Activated T-helper 9 cell treated with anti-CD3 and anti-CD28 coated beads, Interleukin-2, amount 50 U/mL, for 16 hours (primary cell): ENCODE measurements around the gene CEP63.

Source experiments
- DNase-seq: peaks from one replicate; pipeline ENCODE4 v3.0.0-alpha.2; 2020; ENCODE audit warnings: low read depth

The CEP63 gene

GRCh38 chr3:134485718-134486576, at the start of gene CEP63, which contains the start of gene ANAPC13:
Gene CEP63, plus strand, starts transcription at chr3:134486057. Its CDS starts 9,264 bp downstream, at chr3:134495321.
Gene ANAPC13, minus strand, starts transcription at chr3:134485985. Its CDS starts 3,081 bp downstream, at chr3:134482904.
- DNase-seq = peak; percentile 88

- no peak for DNase-seq
These were observed 48.6 kb upstream of the CEP63 start for GRCh38 chr3:134437211-134437752.

DNA sequence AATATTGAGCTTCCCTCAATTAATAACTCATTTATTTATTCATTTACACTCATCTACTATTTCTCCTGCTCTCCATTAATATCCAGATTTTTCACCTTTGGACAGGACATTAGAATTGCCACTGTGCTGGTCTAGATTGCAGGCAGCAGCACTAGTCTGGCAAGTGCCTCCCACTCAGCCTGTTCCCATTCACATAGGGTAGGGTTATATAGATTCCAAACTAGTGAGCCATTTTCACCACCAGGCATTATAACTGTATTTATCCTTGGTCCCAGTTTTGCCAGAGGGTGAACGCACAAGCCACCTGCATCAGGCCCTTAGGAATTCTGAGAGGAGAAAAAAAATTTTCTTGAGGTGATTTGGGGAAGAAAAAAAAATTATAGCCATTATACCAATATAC, 44.5 kb upstream of the CEP63 start:
- no peak for DNase-seq

GRCh38 chr3:134441821-134442220, 44.0 kb upstream of the CEP63 start:
- no peak for DNase-seq

DNA sequence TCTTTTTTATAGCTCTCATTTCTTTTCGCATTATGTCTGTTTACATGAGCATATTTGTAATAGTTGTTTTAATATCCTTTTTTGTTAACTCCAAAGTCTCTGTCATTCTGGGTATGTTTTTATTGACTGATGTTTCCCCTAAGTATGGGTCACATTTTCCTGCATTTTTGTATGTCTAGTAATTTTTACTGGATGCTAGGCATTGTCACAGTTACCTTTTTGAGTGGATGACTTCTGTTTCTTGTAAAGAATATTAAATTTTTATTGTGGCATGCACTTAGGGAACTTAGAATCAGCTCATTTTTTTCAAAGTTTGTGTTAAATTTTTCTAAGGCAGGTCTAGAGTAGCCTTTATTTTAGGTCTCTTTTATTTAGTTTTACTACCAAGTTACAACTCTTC, 40.8 kb upstream of the CEP63 start:
- no peak for DNase-seq

DNA sequence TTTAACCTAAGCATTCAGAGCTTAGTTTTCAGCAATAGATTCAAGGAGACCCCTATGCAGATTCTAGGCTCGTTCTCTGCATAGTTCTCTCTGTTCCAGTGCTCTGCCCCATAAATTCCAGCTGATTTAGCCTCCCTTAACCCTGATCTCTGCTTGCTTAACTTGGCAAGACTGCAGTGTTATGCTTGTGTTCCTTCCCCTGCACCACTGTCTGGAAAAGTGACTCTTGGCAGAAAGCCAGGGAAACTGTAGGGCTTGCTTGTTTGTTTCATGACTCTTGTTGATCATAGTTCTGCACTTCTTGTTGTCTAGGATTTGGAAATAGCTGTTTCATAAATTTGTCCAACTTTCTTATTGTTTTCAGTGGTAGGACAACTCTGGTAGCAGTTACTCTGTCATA, 40.2 kb upstream of the CEP63 start:
- no peak for DNase-seq

- no peak for DNase-seq
These were observed 39.1 kb upstream of the CEP63 start for GRCh38 chr3:134446800-134447199.

GRCh38 chr3:134447351-134447750, 38.5 kb upstream of the CEP63 start:
- no peak for DNase-seq

DNA sequence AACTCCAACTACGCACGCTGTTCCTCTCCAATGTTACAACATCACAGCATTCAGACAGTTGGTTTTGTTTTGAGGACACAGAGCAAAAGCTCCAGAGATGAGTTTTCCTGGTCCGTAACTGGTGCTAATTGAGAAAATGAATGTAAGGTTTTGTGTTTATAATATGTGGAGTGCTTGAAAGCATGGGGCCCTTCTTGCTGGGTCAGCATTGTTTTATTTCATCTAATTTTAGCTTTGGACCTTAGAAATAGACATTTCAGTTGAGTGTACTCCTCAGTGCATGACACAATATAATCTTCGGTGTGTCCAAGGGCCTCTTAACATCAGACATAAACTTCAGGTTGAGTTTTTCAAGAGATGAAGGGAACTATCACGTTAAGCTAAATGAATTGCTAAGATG, 37.2 kb upstream of the CEP63 start:
- no peak for DNase-seq

GRCh38 chr3:134449277-134449676, 36.6 kb upstream of the CEP63 start:
- DNase-seq = no peak

DNA sequence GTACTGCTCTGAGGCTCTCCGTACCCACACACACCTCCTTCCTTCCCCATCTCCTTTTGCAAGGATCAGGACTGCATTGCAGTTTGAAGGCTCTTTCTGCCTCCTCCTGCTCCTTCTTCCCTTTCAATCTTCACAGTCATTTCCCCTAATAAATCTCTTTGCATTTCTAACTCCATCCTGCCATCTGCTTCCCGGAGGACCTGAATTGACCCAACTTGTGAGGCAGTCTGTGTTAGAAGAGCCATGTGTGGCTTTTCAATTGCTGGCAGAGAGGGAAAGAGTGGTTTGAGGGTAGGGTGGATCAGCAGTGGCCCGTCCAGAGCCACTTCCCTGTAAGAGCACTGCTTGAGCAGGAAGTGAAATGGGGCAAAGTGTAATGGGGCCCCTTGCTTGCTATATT, 35.9 kb upstream of the CEP63 start:
- DNase-seq = no peak

DNA sequence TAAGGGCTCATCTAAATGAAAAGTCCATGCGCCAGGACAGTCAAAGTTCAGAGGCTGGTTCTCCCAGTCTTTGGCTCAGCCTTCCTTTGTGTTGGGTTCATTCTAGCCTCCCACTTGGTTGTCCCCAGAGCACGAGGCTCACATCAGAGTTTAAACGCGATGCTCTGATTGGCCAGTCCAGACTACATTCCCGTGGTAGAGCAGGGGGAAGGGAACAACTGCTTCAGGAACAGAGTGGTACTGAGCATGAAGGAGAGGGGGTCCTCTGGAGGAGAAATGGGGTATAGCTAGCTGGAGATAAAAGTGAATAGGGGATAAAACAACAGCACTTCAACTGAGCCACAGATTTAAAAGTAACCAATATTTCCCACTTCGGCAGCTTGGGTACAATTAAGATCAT, 32.2 kb upstream of the CEP63 start:
- no peak for DNase-seq

- DNase-seq = no peak
These were observed 28.3 kb upstream of the CEP63 start for GRCh38 chr3:134457376-134458074.

GRCh38 chr3:134458406-134458945, 27.4 kb upstream of the CEP63 start:
- no peak for DNase-seq

DNA sequence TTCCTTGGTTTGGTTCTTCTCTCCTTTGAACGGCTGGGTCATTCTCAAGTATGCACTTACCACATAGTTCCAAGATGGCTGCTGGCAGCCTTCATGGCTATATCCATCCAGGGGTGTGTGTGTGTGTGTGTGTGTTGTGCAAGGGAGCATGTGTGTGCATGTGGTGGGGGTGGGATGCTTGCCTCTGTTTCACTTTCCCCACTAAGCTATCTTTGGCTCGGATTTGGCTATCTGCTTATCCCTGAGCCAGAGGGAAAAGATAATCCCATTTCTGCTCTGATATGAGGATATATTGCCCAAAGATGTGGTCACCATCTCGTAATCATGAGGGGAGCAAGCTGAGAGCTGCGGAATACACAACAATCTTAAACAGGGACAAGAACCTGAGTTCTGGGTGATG, 26.3 kb upstream of the CEP63 start:
- no peak for DNase-seq

DNA sequence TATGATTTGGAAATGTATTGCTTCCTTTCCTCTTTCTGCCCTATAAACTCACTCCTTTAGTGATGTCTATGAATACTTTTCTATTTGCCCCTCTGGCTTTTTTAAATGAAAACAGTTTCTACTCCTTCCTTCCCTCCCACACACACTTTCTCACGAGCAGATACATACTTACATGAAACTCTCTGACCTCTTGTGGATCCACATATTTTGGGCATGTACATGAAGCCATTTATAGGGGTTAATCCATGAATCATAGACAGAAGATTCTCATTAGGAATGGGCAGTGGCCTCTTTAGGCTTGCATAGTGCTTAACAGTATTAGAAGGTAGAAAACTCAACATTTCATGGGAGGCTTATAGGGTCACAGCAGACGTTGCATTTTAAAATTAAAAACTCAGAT, 24.9 kb upstream of the CEP63 start:
- no peak for DNase-seq

GRCh38 chr3:134462331-134462941, 23.4 kb upstream of the CEP63 start:
- no peak for DNase-seq

- no peak for DNase-seq
These were observed 22.2 kb upstream of the CEP63 start for GRCh38 chr3:134463676-134464063.

DNA sequence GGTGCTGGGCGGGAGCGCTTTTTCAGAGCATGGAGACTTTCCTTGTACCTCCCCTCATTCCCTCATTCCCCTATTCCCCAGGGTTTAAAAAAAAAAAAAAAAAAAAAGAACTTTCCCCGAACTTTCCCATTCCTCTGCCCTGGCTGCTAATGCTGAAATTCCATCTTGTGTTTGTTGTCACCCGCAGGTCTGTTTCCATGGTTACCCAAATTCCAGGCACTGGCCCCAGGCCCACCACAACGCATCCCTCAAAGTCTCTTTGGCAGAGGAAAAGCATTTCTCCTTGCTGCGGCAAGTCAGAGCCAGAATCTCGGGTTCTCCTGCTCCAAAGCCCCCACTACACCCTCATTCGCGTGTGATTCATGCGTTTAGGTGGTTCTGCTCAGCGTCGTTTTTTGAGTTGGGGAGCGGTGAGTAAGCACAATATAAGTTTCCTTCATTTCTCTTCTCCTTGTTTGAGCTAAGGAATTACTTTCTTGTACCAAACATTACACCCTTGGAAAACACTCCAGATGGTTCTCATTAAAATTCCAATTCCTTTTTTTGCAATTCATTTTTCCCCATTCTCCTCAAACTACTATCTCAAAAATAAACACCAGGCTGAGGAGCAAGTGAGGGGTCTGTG, 21.7 kb upstream of the CEP63 start:
- DNase-seq = no peak

- no peak for DNase-seq
These were observed 21.0 kb upstream of the CEP63 start for GRCh38 chr3:134464689-134465365.

- DNase-seq = no peak
These were observed 19.5 kb upstream of the CEP63 start for GRCh38 chr3:134466331-134466730.
